ENCODE data around the gene NOL9.
A peak's percentile ranks its signal among the peaks of the same experiment; 100 is the strongest.

Gene NOL9

GRCh38 chr1:6500544-6501278 is 53.6 kb downstream of the NOL9 start:
- CTCF ChIA-PET: interaction anchor here (5.1 kb wide), 1 partner anchor 11 kb away, joined by 50 read pairs; the partner anchor contains the start of gene PLEKHG5
- POLR2A ChIA-PET: no interaction called here
- no peak for TF ChIP-seq CTCF (IDR thresholded peaks at IDR 0.05; ENCODE audit: control extremely low read depth, extremely low read depth, low read depth, missing control alignments)
- DNase-seq (ENCODE audit: extremely low spot score): no peak

GRCh38 chr1:6499296-6499695 is 55.0 kb downstream of the NOL9 start:
- no peak for DNase-seq (ENCODE audit: extremely low spot score)
- ChIA-PET POLR2A (interaction anchor here (0.6 kb wide), 1 partner anchor 24 kb away, joined by 7 read pairs; no protein-coding TSS in a partner anchor), CTCF (interaction anchor here (1.0 to 5.1 kb wide), 5 partner anchors 10 to 147 kb away, joined by 3 to 50 read pairs (median 4); partner anchors contain the start of gene PLEKHG5)
- no peak for TF ChIP-seq CTCF (IDR thresholded peaks at IDR 0.05; ENCODE audit: control extremely low read depth, extremely low read depth, low read depth, missing control alignments)

- POLR2A ChIA-PET: interaction anchor here (0.6 kb wide), 1 partner anchor 25 kb away, joined by 7 read pairs; no protein-coding TSS in a partner anchor
- no peak for DNase-seq (ENCODE audit: extremely low spot score)
- TF ChIP-seq CTCF (IDR thresholded peaks at IDR 0.05; ENCODE audit: control extremely low read depth, extremely low read depth, low read depth, missing control alignments): no peak
- CTCF ChIA-PET: interaction anchor here (1.0 to 5.1 kb wide), 7 partner anchors 8 to 148 kb away, joined by 3 to 50 read pairs (median 4); partner anchors contain the start of gene PLEKHG5
These were observed 55.7 kb downstream of the NOL9 start for GRCh38 chr1:6498576-6499111.

GRCh38 chr1:6497867-6498575 is 56.3 kb downstream of the NOL9 start:
- DNase-seq (ENCODE audit: extremely low spot score): no peak
- no peak for TF ChIP-seq CTCF (IDR thresholded peaks at IDR 0.05; ENCODE audit: control extremely low read depth, extremely low read depth, low read depth, missing control alignments)
- ChIA-PET POLR2A (no interaction called here), CTCF (interaction anchor here (1.0 to 5.1 kb wide), 5 partner anchors 9 to 149 kb away, joined by 4 to 50 read pairs (median 5); partner anchors contain the start of gene PLEKHG5)

- CTCF ChIA-PET: interaction anchor here (1.0 to 5.1 kb wide), 3 partner anchors 8 to 83 kb away, joined by 4 to 50 read pairs (median 5); partner anchors contain the start of gene PLEKHG5
- no peak for TF ChIP-seq CTCF (IDR thresholded peaks at IDR 0.05; ENCODE audit: control extremely low read depth, extremely low read depth, low read depth, missing control alignments)
- POLR2A ChIA-PET: no interaction called here
- DNase-seq (ENCODE audit: extremely low spot score): peak; percentile 67
These were observed 57.0 kb downstream of the NOL9 start for GRCh38 chr1:6497215-6497866.

GRCh38 chr1:6496890-6497214 is 57.5 kb downstream of the NOL9 start:
- ChIA-PET POLR2A (no interaction called here), CTCF (interaction anchor here (1.7 kb wide), 1 partner anchor 127 kb away, joined by 3 read pairs; no protein-coding TSS in a partner anchor)
- no peak for TF ChIP-seq CTCF (IDR thresholded peaks at IDR 0.05; ENCODE audit: control extremely low read depth, extremely low read depth, low read depth, missing control alignments)
- DNase-seq (ENCODE audit: extremely low spot score): no peak
